Naive thymus-derived CD4-positive, alpha-beta T cell (primary cell): ENCODE measurements around the gene GCLC. TPM values are rescaled to one million over a fixed set of nuclear protein-coding genes. Genes with fewer than 3 reads are reported as not detected.
"Not testable (repeated sequence)": the region's sequence is repeated elsewhere in the genome, so short reads cannot be mapped to it uniquely, and the experiment has no call there.

Experiments
- ATAC-seq: fragments of 150-1000 bp; cut with Tn5 transposase; 2 replicates; pipeline ENCODE4 v1.10.0; 2021; ENCODE audit warnings: mild to moderate bottlenecking, moderate library complexity
- CTCF ChIA-PET: fragments of 350-600 bp; sonication (Branson Sonifier 250); formaldehyde crosslinking; loops from one replicate; lab custom pipeline; 2021; ENCODE audit warnings: antibody characterized with exemption; lab: Charles Lee
- POLR2A ChIA-PET: fragments of 350-600 bp; sonication (Branson Sonifier 250); formaldehyde crosslinking; loops from one replicate; lab custom pipeline; 2021; ENCODE audit warnings: antibody characterized with exemption, inconsistent platforms; lab: Charles Lee
- DNase-seq, 9 donors: peaks; one replicate each; pipeline versions ENCODE4 v3.0.0 to v3.0.0-alpha.2; 2020 to 2022; ENCODE audit warnings: mixed read lengths in 1 of 9
- H3K27ac ChIP-seq: one replicate; pipeline ENCODE4 v1.7.0; 2013; ENCODE audit warnings: mild to moderate bottlenecking, low read depth, low read length, moderate library complexity
- H3K27me3 ChIP-seq, 2 donors: one replicate each; pipeline ENCODE4 v1.7.0; 2013; ENCODE audit warnings: low read length in 2 of 2, mild to moderate bottlenecking in 2 of 2, moderate library complexity in 2 of 2; ENCODE audit not compliant: control insufficient read depth in 2 of 2, insufficient read depth in 2 of 2
- H3K36me3 ChIP-seq, 3 experiments: 1 replicate in 2 of 3; 2 replicates in 1 of 3; pipeline ENCODE4 v1.7.0; 2013; ENCODE audit warnings: low read length in 3 of 3, mild to moderate bottlenecking in 3 of 3, moderate library complexity in 1 of 3; ENCODE audit not compliant: insufficient read depth in 3 of 3, control insufficient read depth in 2 of 3
- H3K4me1 ChIP-seq, 2 donors: one replicate each; pipeline ENCODE4 v1.7.0; 2013; ENCODE audit warnings: low read length in 2 of 2, mild to moderate bottlenecking in 2 of 2, moderate library complexity in 1 of 2; ENCODE audit not compliant: control insufficient read depth in 2 of 2, insufficient read depth in 2 of 2
- H3K4me3 ChIP-seq: 2 replicates; pipeline ENCODE4 v1.7.0; 2013; ENCODE audit warnings: mild to moderate bottlenecking, low read length
- H3K9me3 ChIP-seq, 3 experiments: 1 replicate in 2 of 3; 2 replicates in 1 of 3; pipeline ENCODE4 v1.7.0; 2013; ENCODE audit warnings: low read length in 3 of 3; ENCODE audit not compliant: control insufficient read depth in 2 of 3
- H3K27ac Mint-ChIP-seq, 9 donors: one replicate each; pipeline ENCODE4 v1.8.0; 2020 to 2022; ENCODE audit warnings: mixed read lengths in 9 of 9, mild to moderate bottlenecking in 8 of 9, moderate library complexity in 5 of 9, inconsistent platforms in 2 of 9
- H3K27me3 Mint-ChIP-seq, 5 donors: one replicate each; pipeline ENCODE4 v1.8.0; 2021 to 2022; ENCODE audit warnings: mixed read lengths in 5 of 5, mild to moderate bottlenecking in 1 of 5
- H3K36me3 Mint-ChIP-seq, 5 donors: one replicate each; pipeline ENCODE4 v1.8.0; 2020 to 2022; ENCODE audit warnings: mixed read lengths in 5 of 5, mild to moderate bottlenecking in 3 of 5, inconsistent platforms in 1 of 5
- H3K4me1 Mint-ChIP-seq, 7 donors: one replicate each; pipeline ENCODE4 v1.8.0; 2020 to 2022; ENCODE audit warnings: mixed read lengths in 7 of 7, mild to moderate bottlenecking in 3 of 7, inconsistent platforms in 1 of 7
- H3K4me3 Mint-ChIP-seq, 10 donors: one replicate each; pipeline ENCODE4 v1.8.0; 2020 to 2022; ENCODE audit warnings: mild to moderate bottlenecking in 10 of 10, mixed read lengths in 10 of 10, moderate library complexity in 6 of 10, inconsistent platforms in 2 of 10
- H3K9me3 Mint-ChIP-seq, 11 donors: one replicate each; pipeline ENCODE4 v1.8.0; 2020 to 2022; ENCODE audit warnings: mixed read lengths in 11 of 11, mild to moderate bottlenecking in 4 of 11, inconsistent platforms in 1 of 11, moderate library complexity in 1 of 11
- intact Hi-C, 2 donors: fragments of 100-400 bp; cut with micrococcal nuclease; formaldehyde crosslinking; loops; one replicate each; pipeline ENCODE4 v1.15.1; 2023
- polyA plus RNA-seq, 2 donors: library from polyadenylated mRNA; unstranded; fragments of 300-500 nt; fragmentation: Illumina TruSeq; gene quantifications; one replicate each; pipeline ENCODE4 v1.2.3, GENCODE V29; 2021
- total RNA-seq, 6 experiments: library from RNA in 5 of 6; stranded (reverse) in 5 of 6; gene quantifications; 1 replicate in 5 of 6; 2 replicates in 1 of 6; pipeline ENCODE4 v1.2.3 and lab custom pipeline; 2021 to 2026

Gene GCLC
- total and polyA plus RNA-seq, 7 experiments from 2014 or later = 8.3 to 37.5 (median 27.5) TPM

- Mint-ChIP-seq H3K4me1 (peaks cover 0 to 11% (median 0%) of the 10 kb centered on the region in 7 donors), H3K27me3 (peaks cover 20 to 36% (median 28%) of the 10 kb centered on the region in 5 donors), H3K9me3 (peaks cover 0 to 1% (median 0%) of the 10 kb centered on the region in 11 donors), H3K27ac (no peak overlapping the region), H3K4me3 (no peak overlapping the region), H3K36me3 (no peaks in the 10 kb centered on the region)
- POLR2A ChIA-PET = no interaction called here
- Histone ChIP-seq H3K27ac (no peak overlapping the region), H3K4me1 (no peaks in the 10 kb centered on the region), H3K4me3 (no peak overlapping the region), H3K27me3 (no peaks in the 10 kb centered on the region), H3K9me3 (no peaks in the 10 kb centered on the region), H3K36me3 (no peaks in the 10 kb centered on the region)
- DNase-seq (no peak), ATAC-seq (no peak)
- CTCF ChIA-PET = interaction anchor here (0.7 to 1.0 kb wide), 2 partner anchors 314 to 318 kb away, joined by 3 to 5 read pairs; no protein-coding TSS in a partner anchor
- intact Hi-C loops = loop anchor here (10.0 kb wide), 2 partner anchors 182 to 492 kb away; partner anchors contain the start of gene GSTA4 (in 1 of the 2)
These were observed 58.2 kb downstream of the GCLC start for GRCh38 chr6:53486679-53487078.

- no peak overlapping the region for H3K27ac Mint-ChIP-seq
- H3K36me3 Mint-ChIP-seq = no peaks in the 10 kb centered on the region
- no peaks in the 10 kb centered on the region for H3K4me1 ChIP-seq
- ChIA-PET CTCF (interaction anchor here (0.6 to 3.2 kb wide), 19 partner anchors 8 to 652 kb away, joined by 3 to 35 read pairs (median 4); no protein-coding TSS in a partner anchor), POLR2A (interaction anchor here (0.7 kb wide), 1 partner anchor 308 kb away, joined by 3 read pairs; no protein-coding TSS in a partner anchor)
- H3K27ac ChIP-seq = no peak overlapping the region
- ATAC-seq (peak; percentile 86), DNase-seq (peak; percentile 28 to 74 (median 60))
- no peaks in the 10 kb centered on the region for H3K9me3 ChIP-seq
- H3K27me3 Mint-ChIP-seq = peaks cover 20 to 34% (median 25%) of the 10 kb centered on the region in 5 donors
- no peaks in the 10 kb centered on the region for H3K36me3 ChIP-seq
- peaks cover 0 to 19% (median 0%) of the 10 kb centered on the region in 7 donors for H3K4me1 Mint-ChIP-seq
- H3K9me3 Mint-ChIP-seq = peaks cover 0 to 1% (median 0%) of the 10 kb centered on the region in 11 donors
- intact Hi-C loops = loop anchor here (1.0 to 10.0 kb wide), 16 partner anchors 47 to 1202 kb away; partner anchors contain the start of genes ELOVL5 (in 1 of the 2), FBXO9 (in 1 of the 2), GSTA4 (in 1 of the 2) and MCM3 (in 1 of the 2)
- H3K4me3 Mint-ChIP-seq = no peak overlapping the region
- H3K27me3 ChIP-seq = no peaks in the 10 kb centered on the region
- H3K4me3 ChIP-seq = no peak overlapping the region
These were observed 60.2 kb downstream of the GCLC start for GRCh38 chr6:53484476-53485280.

GRCh38 chr6:53483423-53484353, 61.2 kb downstream of the GCLC start:
- intact Hi-C loops = loop anchor here (1.0 to 10.0 kb wide), 16 partner anchors 46 to 1201 kb away; partner anchors contain the start of genes ELOVL5 (in 1 of the 2), FBXO9 (in 1 of the 2), GSTA4 (in 1 of the 2) and MCM3 (in 1 of the 2)
- Histone ChIP-seq H3K36me3 (no peaks in the 10 kb centered on the region), H3K4me1 (no peaks in the 10 kb centered on the region), H3K4me3 (no peak overlapping the region), H3K27ac (no peak overlapping the region), H3K27me3 (no peaks in the 10 kb centered on the region), H3K9me3 (no peaks in the 10 kb centered on the region)
- ChIA-PET CTCF (interaction anchor here (0.6 to 3.2 kb wide), 16 partner anchors 9 to 651 kb away, joined by 3 to 35 read pairs (median 4); no protein-coding TSS in a partner anchor), POLR2A (interaction anchor here (0.7 kb wide), 1 partner anchor 307 kb away, joined by 3 read pairs; no protein-coding TSS in a partner anchor)
- no peak overlapping the region for H3K27ac Mint-ChIP-seq
- peaks cover 20 to 27% (median 23%) of the 10 kb centered on the region in 5 donors for H3K27me3 Mint-ChIP-seq
- no peak overlapping the region for H3K4me3 Mint-ChIP-seq
- no peak for DNase-seq
- peaks cover 0 to 19% (median 0%) of the 10 kb centered on the region in 7 donors for H3K4me1 Mint-ChIP-seq
- H3K9me3 Mint-ChIP-seq = peaks cover 0 to 1% (median 0%) of the 10 kb centered on the region in 11 donors
- ATAC-seq = no peak
- H3K36me3 Mint-ChIP-seq = no peaks in the 10 kb centered on the region

GRCh38 chr6:53481323-53481722, 63.6 kb downstream of the GCLC start:
- H3K4me3 ChIP-seq = no peak overlapping the region
- CTCF ChIA-PET = interaction anchor here (0.6 to 1.4 kb wide), 2 partner anchors 70 to 310 kb away, joined by 3 read pairs; no protein-coding TSS in a partner anchor
- intact Hi-C loops = loop anchor here (5.0 to 10.0 kb wide), 6 partner anchors 134 to 1199 kb away; partner anchors contain the start of genes ELOVL5 (in 1 of the 2), GSTA4 (in 1 of the 2) and MCM3 (in 1 of the 2)

GRCh38 chr6:53480774-53481173, 64.1 kb downstream of the GCLC start:
- Mint-ChIP-seq H3K4me1 (peaks cover 0 to 19% (median 0%) of the 10 kb centered on the region in 7 donors), H3K27me3 (peaks cover 0 to 10% (median 9%) of the 10 kb centered on the region in 5 donors)
- H3K27me3 ChIP-seq, H3K4me1 ChIP-seq, H3K36me3 ChIP-seq, H3K4me3 Mint-ChIP-seq, DNase-seq, H3K27ac ChIP-seq, POLR2A ChIA-PET, H3K36me3 Mint-ChIP-seq, H3K4me3 ChIP-seq, H3K9me3 Mint-ChIP-seq, ATAC-seq, H3K27ac Mint-ChIP-seq, H3K9me3 ChIP-seq: not testable (repeated sequence)
- intact Hi-C loops = loop anchor here (5.0 to 10.0 kb wide), 6 partner anchors 133 to 1198 kb away; partner anchors contain the start of genes ELOVL5 (in 1 of the 2), GSTA4 (in 1 of the 2) and MCM3 (in 1 of the 2)
- CTCF ChIA-PET = interaction anchor here (0.6 to 1.4 kb wide), 2 partner anchors 70 to 309 kb away, joined by 3 read pairs; no protein-coding TSS in a partner anchor

More at GRCh38 chr6:53481323-53481722, 63.6 kb downstream of the GCLC start:
- Mint-ChIP-seq H3K27me3 (peaks cover 1 to 13% (median 10%) of the 10 kb centered on the region in 5 donors), H3K9me3 (no peaks in the 10 kb centered on the region), H3K4me1 (peaks cover 0 to 19% (median 0%) of the 10 kb centered on the region in 7 donors), H3K36me3 (no peaks in the 10 kb centered on the region), H3K4me3 (no peak overlapping the region), H3K27ac (no peak overlapping the region)
- DNase-seq (no peak), ATAC-seq (no peak)
- Histone ChIP-seq H3K27me3 (no peaks in the 10 kb centered on the region), H3K27ac (no peak overlapping the region), H3K9me3 (no peaks in the 10 kb centered on the region), H3K36me3 (no peaks in the 10 kb centered on the region), H3K4me1 (no peaks in the 10 kb centered on the region)
- POLR2A ChIA-PET = no interaction called here
